HepG2 (cell line): ENCODE measurements around the gene RELB. TPM values are rescaled to one million over a fixed set of nuclear protein-coding genes. Genes with fewer than 3 reads are reported as not detected.

ENCODE experiments used
- ATF7-NPFF ChIP-seq: sonication (generic); formaldehyde crosslinking; IDR thresholded peaks from 2 replicates; pipeline ENCODE4 v1.8.1; 2023; ENCODE audit warnings: mild to moderate bottlenecking, low read depth, missing genetic modification reagents, moderate library complexity
- ESRRA ChIP-seq: sonication (generic); formaldehyde crosslinking; IDR thresholded peaks from 2 replicates; pipeline ENCODE4 v1.5.1; 2020; ENCODE audit warnings: mild to moderate bottlenecking, low read depth, missing genetic modification reagents
- KIAA2018 ChIP-seq: sonication (generic); formaldehyde crosslinking; IDR thresholded peaks from 2 replicates; pipeline ENCODE4 v1.5.0; 2020; ENCODE audit warnings: mild to moderate bottlenecking, missing genetic modification reagents, borderline replicate concordance
- NFKB2 ChIP-seq: sonication (generic); formaldehyde crosslinking; IDR thresholded peaks from 2 replicates; pipeline ENCODE4 v1.4.0; 2020; ENCODE audit warnings: missing genetic modification reagents, borderline replicate concordance
- POLR2AphosphoS5 ChIP-seq: IDR thresholded peaks from 2 replicates; pipeline ENCODE4 v1.6.1; 2012; ENCODE audit warnings: low read depth, low read length
- RFX5 ChIP-seq: IDR thresholded peaks from 2 replicates; pipeline ENCODE4 v1.6.1; 2011; ENCODE audit warnings: low read depth, low read length, improper control_type of control experiment
- SALL1 ChIP-seq: sonication (generic); formaldehyde crosslinking; IDR thresholded peaks from 2 replicates; pipeline ENCODE4 v1.8.0; 2022; ENCODE audit warnings: mild to moderate bottlenecking, missing genetic modification reagents
- SNRNP70 ChIP-seq: fragments of 200-400 bp; formaldehyde crosslinking; IDR thresholded peaks from 2 replicates; pipeline ENCODE4 v1.6.1; 2017; ENCODE audit warnings: mild to moderate bottlenecking, low read depth, low read length, moderate library complexity
- TCF12 ChIP-seq, 2 experiments: fragments of 450-650 bp in 1 of 2; sonication (generic) in 1 of 2; formaldehyde crosslinking in 1 of 2; IDR thresholded peaks; 2 replicates each; pipeline versions ENCODE4 v1.6.1 to v1.8.0; 2017 to 2022; ENCODE audit warnings: antibody characterized with exemption in 1 of 2, mild to moderate bottlenecking in 1 of 2, missing genetic modification reagents in 1 of 2, moderate library complexity in 1 of 2
- ZNF646 ChIP-seq: sonication (generic); formaldehyde crosslinking; IDR thresholded peaks from 2 replicates; pipeline ENCODE4 v1.9.0; 2021; ENCODE audit warnings: mild to moderate bottlenecking, missing genetic modification reagents
- polyA plus RNA-seq, 8 experiments: library from polyadenylated mRNA; depleted of rRNA in 3 of 8; stranded (reverse) in 7 of 8; unstranded in 1 of 8; fragments of >200 nt; fragmentation: Illumina TruSeq in 4 of 8; extraction: Trizol in 4 of 8; gene quantifications; 2 replicates each; pipeline versions ENCODE4 v1.2.1 to v1.2.3, GENCODE V29; 2011 to 2016; ENCODE audit warnings: low read depth in 4 of 8, missing spikeins in 1 of 8, mixed read lengths in 1 of 8; ENCODE audit not compliant: insufficient read depth in 1 of 8
- total RNA-seq, 5 experiments: library from RNA; depleted of rRNA; stranded (reverse); fragments of >200 nt; fragmentation: Illumina TruSeq; extraction: Trizol; gene quantifications; 2 replicates each; pipeline ENCODE4 v1.2.3, GENCODE V29; 2016; ENCODE audit warnings: low read depth in 1 of 5

Gene RELB
- total and polyA plus RNA-seq, 2 of the 13 experiments (the other 11 are each of a cell fraction or from before 2014, with no cell fraction given) = 1.9 to 3.5 TPM

- TF ChIP-seq KIAA2018 (CRISPR knock-in tag) (no peak), ESRRA (peak; percentile 49; the same call in 1 of the 2 replicates), RFX5 (no peak), POLR2AphosphoS5 (peak; percentile 70), SALL1 (CRISPR knock-in tag) (peak; percentile 62), ATF7-NPFF (CRISPR knock-in tag) (peak; percentile 56; the same call in 1 of the 2 replicates), SNRNP70 (no peak), TCF12 (IDR thresholded peaks at IDR 0.05) (no peak), TCF12 (CRISPR knock-in tag; IDR thresholded peaks at IDR 0.05) (0 out of 2 replicates have a peak, but pooled peaks have one; percentile 12), ZNF646 (CRISPR knock-in tag) (no peak), NFKB2 (CRISPR knock-in tag) (0 out of 2 replicates have a peak, but pooled peaks have one; percentile 9)
Measured at GRCh38 chr19:45076029-45076850, 75.0 kb downstream of the RELB start, which contains the start of gene ZNF296 (continued).
